HG03159 (cell line): ENCODE data around the gene ZBED2.
"Not testable (repeated sequence)": the region's sequence is repeated elsewhere in the genome, so short reads cannot be mapped to it uniquely, and the experiment has no call there.

Experiments used
- ATAC-seq: cut with Tn5 transposase; IDR thresholded peaks from one replicate; pipeline ENCODE4 v1.9.1; 2021; ENCODE audit warnings: mild to moderate bottlenecking, moderate library complexity; ENCODE audit not compliant: unreplicated experiment

Gene ZBED2

GRCh38 chr3:111577798-111578685, 17.1 kb downstream of the ZBED2 start:
- peak; percentile 92 for ATAC-seq

GRCh38 chr3:111577113-111577512, 18.0 kb downstream of the ZBED2 start:
- no peak for ATAC-seq

- no peak for ATAC-seq
These were observed 23.2 kb downstream of the ZBED2 start for GRCh38 chr3:111571907-111572460.

GRCh38 chr3:111571282-111571681, 23.9 kb downstream of the ZBED2 start:
- ATAC-seq, result no peak

GRCh38 chr3:111570404-111571030, 24.6 kb downstream of the ZBED2 start:
- ATAC-seq, result no peak

- no peak for ATAC-seq
These were observed 26.2 kb downstream of the ZBED2 start for GRCh38 chr3:111568911-111569310.

GRCh38 chr3:111568355-111568754, 26.8 kb downstream of the ZBED2 start:
- ATAC-seq, result no peak

- ATAC-seq, result no peak
These were observed 28.3 kb downstream of the ZBED2 start for GRCh38 chr3:111566844-111567243.

- not testable (repeated sequence) for ATAC-seq
These were observed 33.2 kb downstream of the ZBED2 start for GRCh38 chr3:111561902-111562301.

GRCh38 chr3:111548756-111549155, 46.4 kb downstream of the ZBED2 start:
- ATAC-seq, result no peak

GRCh38 chr3:111548092-111548491, 47.1 kb downstream of the ZBED2 start:
- peak; percentile 59 for ATAC-seq

- peak; percentile 87 for ATAC-seq
These were observed 47.5 kb downstream of the ZBED2 start for GRCh38 chr3:111547631-111548030.

GRCh38 chr3:111545349-111545748, 49.8 kb downstream of the ZBED2 start:
- ATAC-seq, result no peak
